ENCODE results near the gene SLC24A2.

The SLC24A2 gene

DNA sequence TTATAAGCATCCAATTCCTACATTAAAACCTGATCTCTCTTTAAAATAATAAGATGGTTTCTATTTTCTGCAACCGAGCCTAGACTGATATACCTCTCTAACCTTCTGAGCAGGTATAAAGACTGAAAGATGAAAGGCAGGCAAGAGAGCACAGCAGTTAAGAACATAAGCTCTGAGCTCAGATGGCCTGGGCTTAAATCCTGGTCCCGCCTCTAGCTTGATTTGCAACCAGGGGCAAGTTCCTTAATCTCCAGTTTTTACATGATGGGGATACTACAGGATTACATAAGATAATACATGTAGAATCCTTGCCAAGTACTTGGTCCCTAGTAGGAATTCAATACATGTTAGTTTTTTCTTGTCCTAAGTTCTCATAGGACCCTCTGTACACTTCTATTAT, 33.9 kb downstream of the SLC24A2 start:
- no peak for DNase-seq

DNA sequence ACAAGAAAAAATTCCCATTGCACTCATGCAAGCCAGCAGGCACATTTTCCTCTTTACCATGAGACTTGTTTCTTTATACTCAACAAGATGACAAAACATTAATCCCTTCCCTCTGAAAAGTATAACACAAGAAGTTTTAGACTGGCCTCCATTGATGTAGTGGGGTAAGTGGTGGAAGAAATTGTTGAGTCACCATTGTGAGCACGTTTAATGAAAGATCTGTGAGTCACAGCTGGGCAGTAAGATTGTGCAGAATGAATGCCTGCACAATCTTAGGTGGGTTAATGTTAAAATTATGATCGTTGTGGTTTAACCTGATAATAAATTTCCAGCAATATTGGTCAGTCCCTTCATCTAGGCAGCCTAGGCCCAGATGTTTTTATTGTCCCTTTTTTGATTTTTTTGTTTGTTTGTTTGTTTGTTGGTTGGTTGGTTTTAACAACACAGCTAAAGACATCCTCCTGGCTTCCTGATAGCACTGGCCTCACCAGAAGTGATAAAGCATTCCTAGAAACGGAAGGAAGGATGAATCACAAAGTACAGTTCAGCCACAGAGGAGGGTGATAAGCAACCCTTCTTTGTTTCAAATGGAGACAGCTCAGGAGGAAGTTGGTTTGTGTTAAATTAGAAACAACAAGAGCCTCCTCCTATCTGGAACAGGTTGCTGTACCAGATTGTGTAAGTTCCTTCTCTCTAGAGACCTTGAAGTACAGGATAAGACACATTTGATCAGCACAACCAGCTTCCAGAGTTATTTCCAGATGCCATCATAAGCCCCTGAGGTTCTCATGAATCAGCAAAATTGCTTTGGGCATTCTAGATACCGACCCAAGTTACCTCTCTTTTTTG, 40.3 kb downstream of the SLC24A2 start:
- peak in 1 of 5 donors; percentile 88 for DNase-seq

DNA sequence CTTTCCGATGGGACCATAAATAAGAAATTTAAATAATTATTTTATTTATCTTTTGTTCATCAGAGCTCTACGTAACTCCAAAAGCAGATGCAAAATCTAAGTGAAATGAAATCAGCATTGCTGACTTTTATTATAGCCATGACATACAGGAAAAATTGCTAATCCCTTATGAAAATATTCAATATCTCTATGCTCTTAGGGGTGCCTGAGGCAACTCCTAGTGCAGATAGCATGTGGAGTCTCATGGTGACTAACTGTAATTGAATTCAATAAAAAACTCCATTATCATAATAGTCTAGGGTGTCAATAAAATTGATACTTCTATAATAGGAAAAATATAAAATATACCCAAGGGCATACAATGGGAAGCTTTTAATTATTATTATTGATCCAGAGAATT, 42.6 kb downstream of the SLC24A2 start:
- no peak for DNase-seq

DNA sequence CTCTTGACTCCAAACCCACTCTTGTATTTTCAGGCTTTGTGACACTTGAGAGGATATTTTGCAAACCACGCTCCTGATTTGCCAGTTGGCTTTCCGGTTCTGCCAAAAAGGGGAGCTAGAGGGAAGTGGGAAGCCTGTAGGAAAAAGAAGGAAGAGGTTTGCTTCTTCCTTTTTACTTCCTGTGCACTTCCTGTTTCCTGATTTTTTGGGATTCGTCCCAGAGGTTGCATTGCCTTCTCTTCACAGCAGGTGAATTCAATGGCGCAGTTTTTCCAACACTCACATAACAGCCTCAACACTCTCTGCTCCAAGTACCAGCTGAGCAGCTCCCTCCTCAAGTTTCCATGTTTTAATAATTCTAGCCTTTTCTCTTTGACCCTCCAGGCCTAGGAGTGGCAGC, 47.7 kb downstream of the SLC24A2 start:
- DNase-seq: no peak

Data from T-helper 1 cell (primary cell).